K562 (cell line): ENCODE results near the gene CPM. TPM values are rescaled to one million over a fixed set of nuclear protein-coding genes. Genes with fewer than 3 reads are reported as not detected.

Experiments used
- ARID4B ChIP-seq: sonication (generic); formaldehyde crosslinking; IDR thresholded peaks from 2 replicates; pipeline ENCODE4 v1.8.0; 2022; ENCODE audit warnings: mild to moderate bottlenecking, missing genetic modification reagents
- ASH1L ChIP-seq: fragments of 450-650 bp; IDR thresholded peaks from 2 replicates; pipeline ENCODE4 v1.6.1; 2018; ENCODE audit warnings: borderline replicate concordance, mild to moderate bottlenecking, low read depth; ENCODE audit not compliant: partially characterized antibody
- FOXM1 ChIP-seq, 2 experiments: fragments of 450-650 bp in 1 of 2; sonication (generic) in 1 of 2; formaldehyde crosslinking in 1 of 2; IDR thresholded peaks; 2 replicates each; pipeline versions ENCODE4 v1.6.1 to v1.9.0; 2017 to 2022; ENCODE audit warnings: low read depth in 2 of 2, mild to moderate bottlenecking in 2 of 2, missing genetic modification reagents in 1 of 2, moderate library complexity in 1 of 2
- GTF2E2 ChIP-seq: fragments of 200-800 bp; sonication (Bioruptor generic); IDR thresholded peaks from 2 replicates; pipeline ENCODE4 v1.6.1; 2016; ENCODE audit warnings: missing genetic modification characterization, missing compliant biosample characterization
- HDAC3 ChIP-seq: fragments of 450-650 bp; IDR thresholded peaks from 2 replicates; pipeline ENCODE4 v1.6.1; 2018; ENCODE audit warnings: borderline replicate concordance, mild to moderate bottlenecking, moderate library complexity; ENCODE audit not compliant: partially characterized antibody
- HMGXB4 ChIP-seq: sonication (generic); formaldehyde crosslinking; IDR thresholded peaks from 2 replicates; pipeline ENCODE4 v1.8.1; 2023; ENCODE audit warnings: mild to moderate bottlenecking, missing genetic modification reagents
- ILF3 ChIP-seq: fragments of 450-650 bp; IDR thresholded peaks from 2 replicates; pipeline ENCODE4 v1.6.1; 2018; ENCODE audit warnings: antibody characterized with exemption, mild to moderate bottlenecking, moderate library complexity, borderline replicate concordance
- MCM2 ChIP-seq: fragments of 450-650 bp; IDR thresholded peaks from 2 replicates; pipeline ENCODE4 v1.6.1; 2017; ENCODE audit warnings: low read depth, mild to moderate bottlenecking
- MNT ChIP-seq, 2 experiments: fragments of 450-650 bp; conservative IDR thresholded peaks; 2 replicates each; pipeline ENCODE4 v1.6.1; 2017; ENCODE audit warnings: mild to moderate bottlenecking in 2 of 2, moderate library complexity in 2 of 2
- MTA2 ChIP-seq: fragments of 450-650 bp; IDR thresholded peaks from 2 replicates; pipeline ENCODE4 v1.6.1; 2016; ENCODE audit warnings: low read depth
- NELFE ChIP-seq: IDR thresholded peaks from 2 replicates; pipeline ENCODE4 v1.6.1; 2011; ENCODE audit warnings: mild to moderate bottlenecking; ENCODE audit not compliant: insufficient read depth, insufficient read length
- POLR2AphosphoS2 ChIP-seq: IDR thresholded peaks from 2 replicates; pipeline ENCODE4 v1.6.1; 2012; ENCODE audit warnings: low read length, improper control_type of control experiment
- PPARD ChIP-seq: fragments of 250-450 bp; sonication (Bioruptor Pico); IDR thresholded peaks from 2 replicates; pipeline ENCODE4 v1.8.0; 2022; ENCODE audit warnings: inconsistent platforms, mild to moderate bottlenecking, moderate library complexity
- RBBP5 ChIP-seq: fragments of 200-600 bp; sonication (generic); IDR thresholded peaks from 2 replicates; pipeline ENCODE4 v1.6.1; 2012; ENCODE audit warnings: borderline replicate concordance, mild to moderate bottlenecking, low read length, control low read depth, inconsistent platforms; ENCODE audit not compliant: insufficient read depth, poor library complexity, severe bottlenecking
- RBM17 ChIP-seq: fragments of 200-400 bp; formaldehyde crosslinking; IDR thresholded peaks from 2 replicates; pipeline ENCODE4 v1.6.1; 2017; ENCODE audit warnings: low read depth, mild to moderate bottlenecking, low read length, borderline replicate concordance
- TBP ChIP-seq: optimal IDR thresholded peaks from 2 replicates; pipeline ENCODE3; 2011; ENCODE audit warnings: low read depth, low read length, improper control_type of control experiment
- THAP7 ChIP-seq: fragments of 250-450 bp; sonication (Bioruptor Pico); IDR thresholded peaks from 2 replicates; pipeline ENCODE4 v1.5.0; 2021
- ZNF282 ChIP-seq: sonication (generic); formaldehyde crosslinking; IDR thresholded peaks from 2 replicates; pipeline ENCODE4 v1.8.1; 2023; ENCODE audit warnings: missing genetic modification reagents
- polyA plus RNA-seq, 8 experiments: library from polyadenylated mRNA; depleted of rRNA in 4 of 8; stranded (reverse) in 5 of 8; unstranded in 3 of 8; fragments of >200 nt; fragmentation: Nextera tagmentation in 2 of 8; fragmentation: Illumina TruSeq in 1 of 8; extraction: Ambion mirVana in 2 of 8; extraction: Trizol in 1 of 8; gene quantifications; 2 replicates each; pipeline versions ENCODE4 v1.2.1 to v1.2.3, GENCODE V29; 2011 to 2014; ENCODE audit warnings: inconsistent platforms in 1 of 8, missing spikeins in 1 of 8
- total RNA-seq, 7 experiments: library from RNA; depleted of rRNA in 6 of 7; stranded (reverse); fragments of >200 nt in 6 of 7; fragmentation: Illumina TruSeq in 2 of 7; extraction: Trizol in 2 of 7; gene quantifications; 2 replicates each; pipeline versions ENCODE4 v1.2.1 to v1.2.3, GENCODE V29; 2011 to 2021; ENCODE audit warnings: low replicate concordance in 1 of 7

CPM gene
- total and polyA plus RNA-seq, 9 of the 15 experiments (the other 6 are each of a cell fraction or from before 2014, with no cell fraction given), result 0.31 TPM; not detected in 8

GRCh38 chr12:68807576-68808387, 125.2 kb downstream of the CPM start, which contains the start of gene MDM2 (continued):
- no peak for TF ChIP-seq HMGXB4 (CRISPR knock-in tag)
- no peak for TF ChIP-seq PPARD (CRISPR knock-in tag)
- no peak for TF ChIP-seq MCM2
- no peak for TF ChIP-seq RBM17
- no peak for TF ChIP-seq NELFE
- TF ChIP-seq ZNF282 (CRISPR knock-in tag), result no peak
- TF ChIP-seq MTA2, result 0 out of 2 replicates have a peak, but pooled peaks have one; percentile 6
- TF ChIP-seq THAP7 (CRISPR knock-in tag), result 0 out of 2 replicates have a peak, but pooled peaks have one; percentile 19
- TF ChIP-seq ARID4B, result no peak; the same call in 1 of the 2 replicates
- peak; percentile 100 for TF ChIP-seq HDAC3
- no peak for TF ChIP-seq ASH1L
- TF ChIP-seq GTF2E2 (tag), result peak; percentile 39; the same call in 1 of the 2 replicates
- TF ChIP-seq MNT (conservative IDR thresholded peaks at IDR 0.05), result peak; percentile 55 to 80
- no peak; the same call in 1 of the 2 replicates for TF ChIP-seq ILF3
- TF ChIP-seq FOXM1 (IDR thresholded peaks at IDR 0.05; ENCODE audit: low read depth), result peak; percentile 88
- no peak; the same call in 1 of the 2 replicates for TF ChIP-seq FOXM1 (CRISPR knock-in tag; IDR thresholded peaks at IDR 0.05; ENCODE audit: low read depth)
- TF ChIP-seq POLR2AphosphoS2, result no peak; the same call in 1 of the 2 replicates
- TF ChIP-seq TBP, result peak; percentile 93
- TF ChIP-seq RBBP5, result peak; percentile 50
